NCI-H748 (cell line): ENCODE measurements around the gene TTC9C.
A peak's percentile ranks its signal among the peaks of the same experiment; 100 is the strongest.
"Not testable (repeated sequence)": the region's sequence is repeated elsewhere in the genome, so short reads cannot be mapped to it uniquely, and the experiment has no call there.

Source experiments
- DNase-seq: peaks from one replicate; lab custom pipeline; 2025; ENCODE audit not compliant: unreplicated experiment; lab: John Stamatoyannopoulos, UW

The TTC9C gene

DNA sequence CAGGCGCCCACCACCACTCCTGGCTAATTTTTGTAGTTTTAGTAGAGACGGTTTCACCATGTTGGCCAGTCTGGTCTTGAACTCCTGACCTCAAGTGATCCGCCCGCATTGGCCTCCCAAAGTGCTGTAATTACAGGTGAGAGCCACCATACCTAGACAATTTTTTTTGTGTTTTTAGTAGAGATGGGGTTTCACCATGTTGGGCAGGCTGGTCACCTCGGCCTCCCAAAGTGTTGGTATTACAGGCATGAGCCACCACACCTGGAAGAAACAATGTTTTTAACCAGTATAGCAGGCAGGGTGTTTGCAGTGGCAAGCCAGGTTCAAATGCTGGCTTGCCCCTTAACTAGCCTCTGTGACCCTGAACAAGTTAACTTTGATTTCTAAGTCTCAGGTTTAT, 21.6 kb downstream of the TTC9C start:
- DNase-seq, result not testable (repeated sequence)

DNA sequence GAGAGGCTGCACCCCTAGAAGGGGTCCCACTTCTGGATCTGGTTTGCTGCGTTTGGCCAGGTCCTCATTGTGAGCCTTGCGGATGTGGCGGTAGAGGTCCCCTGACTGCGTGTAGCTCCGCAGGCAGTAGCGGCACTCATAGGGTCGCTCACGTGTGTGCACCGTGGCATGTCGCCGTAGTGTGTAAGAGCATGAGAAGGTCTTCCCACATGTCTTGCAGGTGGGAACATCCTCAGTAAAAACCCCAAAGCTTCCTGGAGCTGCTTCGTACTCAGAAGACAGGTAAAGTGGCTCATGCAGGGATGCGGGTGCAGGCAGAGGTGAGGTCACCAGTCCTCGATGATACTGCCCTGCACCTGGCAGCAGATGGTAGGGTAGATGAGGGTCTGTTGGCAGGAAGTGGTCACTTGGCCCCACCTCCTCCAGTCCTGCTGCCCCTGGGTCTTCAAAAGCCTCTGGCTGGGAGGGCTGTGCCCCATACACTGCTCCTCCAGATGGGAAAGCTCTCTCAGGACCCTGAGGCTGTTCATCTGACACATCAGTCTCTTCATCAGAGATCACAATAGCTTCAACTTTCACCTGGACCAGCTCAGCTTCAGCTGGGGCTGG, 24.0 kb downstream of the TTC9C start:
- DNase-seq, result no peak

DNA sequence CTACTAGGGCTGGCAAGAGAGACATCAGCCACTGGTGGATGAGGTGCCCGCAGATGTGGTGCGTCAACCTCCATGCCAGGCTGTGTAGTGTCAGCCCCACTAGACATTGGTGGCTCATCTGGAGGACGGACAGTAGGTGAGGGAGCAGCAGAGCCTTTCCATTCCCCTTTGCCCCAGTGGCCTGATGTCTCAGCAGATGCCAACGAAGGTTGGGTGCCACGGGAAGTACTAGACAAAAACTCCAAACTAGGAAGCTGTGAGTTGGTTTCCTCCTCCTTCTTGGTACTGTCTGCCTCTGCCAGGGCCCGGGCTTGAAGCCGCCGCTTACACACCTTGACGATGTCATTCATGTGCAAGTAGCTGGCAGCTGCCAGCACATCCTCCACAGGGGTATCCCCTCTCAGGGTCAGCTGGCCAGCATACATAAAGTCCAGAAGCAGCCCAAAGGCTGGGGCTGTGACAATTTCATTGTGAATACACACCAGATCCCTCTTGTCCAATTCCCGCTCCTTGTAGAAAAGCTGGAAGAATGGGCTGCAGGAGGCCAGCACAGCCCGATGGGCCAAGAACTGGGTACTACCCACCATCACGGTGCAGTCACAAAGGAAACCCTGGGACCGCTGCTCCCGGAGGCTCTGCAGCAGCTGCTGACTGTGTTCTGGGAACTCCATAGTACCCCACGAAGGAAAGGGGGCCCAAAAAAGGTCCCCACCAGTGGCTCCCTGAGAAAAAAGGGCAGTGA, 24.9 kb downstream of the TTC9C start:
- DNase-seq, result no peak

DNA sequence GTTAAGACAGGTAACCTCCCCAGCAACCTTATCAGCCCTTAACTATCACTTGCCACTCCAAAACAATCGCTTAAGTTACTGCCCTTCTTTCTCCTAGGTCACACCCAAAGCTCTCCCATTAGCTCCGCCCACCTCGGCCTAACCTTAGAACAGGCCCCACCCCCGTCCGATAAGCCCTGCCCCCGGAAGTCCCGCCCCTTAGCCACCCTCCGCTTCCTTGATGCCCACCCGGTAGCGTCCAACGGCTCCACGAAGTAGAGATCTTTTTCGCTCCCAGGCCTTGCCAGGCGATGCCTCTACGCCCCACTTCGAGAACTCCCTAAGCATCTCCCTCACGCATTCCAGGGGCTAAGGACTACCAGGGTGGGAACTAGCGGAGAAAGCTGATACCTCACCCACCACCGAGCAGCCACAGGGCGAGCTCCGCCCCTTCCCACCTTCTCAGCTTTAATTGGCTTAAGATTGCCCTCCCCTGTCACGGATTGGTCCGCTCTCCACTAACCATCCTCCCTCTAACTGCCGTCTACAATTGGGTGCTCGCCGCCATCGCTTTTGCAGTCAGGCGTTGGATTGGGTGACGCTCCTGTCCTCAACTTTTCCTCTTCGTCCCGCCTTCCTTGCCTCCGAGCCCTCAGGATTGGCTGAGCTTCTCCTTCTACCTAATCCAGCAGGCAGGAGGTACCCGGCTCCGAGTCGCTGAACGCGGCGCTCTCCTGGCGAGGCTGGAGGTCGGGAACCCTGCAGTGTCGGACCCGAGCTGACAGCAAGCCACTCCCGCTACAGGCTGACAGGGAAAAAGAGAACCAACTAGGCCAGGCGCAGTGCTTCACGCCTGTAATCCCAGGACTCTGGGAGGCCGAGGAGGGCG, 25.7 kb downstream of the TTC9C start, which contains the start of gene ZBTB3:
Gene ZBTB3, minus strand, starts transcription at position 425 of the 868 bp plus-strand sequence. CDS start 496 bp downstream, outside the sequence.
- peak; percentile 99 for DNase-seq

DNA sequence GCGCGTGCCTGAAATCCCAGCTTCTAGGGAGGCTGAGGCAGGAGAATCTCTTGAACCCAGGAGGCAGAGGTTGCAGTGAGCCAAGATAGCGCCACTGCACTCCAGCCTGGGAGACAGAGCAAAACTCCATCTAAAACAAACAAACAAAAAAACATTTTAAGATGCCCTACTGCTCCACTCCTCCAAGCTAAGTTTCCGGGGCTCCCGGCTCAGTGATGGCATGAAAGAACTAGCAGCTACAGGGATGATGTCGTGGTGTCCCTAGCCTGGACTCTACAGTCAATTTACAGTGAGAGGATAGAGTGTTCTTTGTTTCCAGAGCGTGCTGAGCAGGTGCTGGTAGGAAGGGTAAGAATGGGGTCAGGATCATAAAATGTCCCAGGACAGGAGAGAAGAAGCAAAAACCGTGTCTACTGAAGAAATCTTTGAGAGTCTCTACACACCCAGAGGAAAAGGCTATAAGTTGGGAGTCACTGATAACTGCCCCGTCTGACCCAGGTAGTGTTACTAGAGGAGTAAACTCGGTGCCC, 26.9 kb downstream of the TTC9C start:
- no peak for DNase-seq

DNA sequence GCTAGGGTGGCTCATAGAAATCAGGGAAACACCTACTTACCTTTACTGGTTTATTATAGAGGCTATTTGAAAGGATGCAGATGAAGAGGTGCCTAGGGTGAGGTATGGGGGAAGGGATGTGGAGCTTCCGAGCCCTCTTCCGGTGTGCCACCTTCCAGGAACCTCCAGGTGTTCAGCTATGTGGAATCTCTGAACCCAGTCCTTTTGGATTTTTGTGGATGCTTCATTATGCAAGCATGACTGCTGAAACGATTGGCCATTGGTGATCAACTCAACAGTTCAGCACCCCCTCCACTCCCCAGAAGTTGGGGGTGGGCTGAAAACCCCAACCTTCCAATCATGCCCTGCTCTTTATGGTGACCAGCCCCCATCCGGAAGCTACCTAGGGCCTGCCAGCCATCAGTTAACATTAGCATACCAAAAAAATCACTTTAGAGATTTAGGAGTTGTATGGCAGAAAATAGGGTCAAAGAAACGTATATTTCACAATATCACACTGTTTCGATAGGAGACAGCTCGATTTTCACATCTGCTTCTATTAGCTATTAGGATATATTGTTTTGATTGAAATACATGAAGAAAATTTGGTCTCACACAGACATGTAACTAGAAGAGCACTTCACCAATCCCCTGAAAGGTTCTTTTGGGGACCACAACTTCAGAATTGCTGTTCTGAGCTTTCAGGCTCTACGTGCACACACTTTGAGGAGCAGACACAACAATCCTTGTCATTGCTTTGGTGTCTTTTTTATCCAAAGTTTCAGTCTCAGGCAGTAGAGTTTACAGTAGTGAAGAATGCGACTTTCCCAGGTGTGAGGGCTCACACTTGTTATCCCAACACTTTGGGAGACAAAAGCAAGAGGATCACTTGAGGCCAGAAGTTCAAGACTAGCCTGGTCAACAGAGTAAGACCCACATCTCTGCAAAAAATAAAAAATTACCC, 29.8 kb downstream of the TTC9C start:
- no peak for DNase-seq

DNA sequence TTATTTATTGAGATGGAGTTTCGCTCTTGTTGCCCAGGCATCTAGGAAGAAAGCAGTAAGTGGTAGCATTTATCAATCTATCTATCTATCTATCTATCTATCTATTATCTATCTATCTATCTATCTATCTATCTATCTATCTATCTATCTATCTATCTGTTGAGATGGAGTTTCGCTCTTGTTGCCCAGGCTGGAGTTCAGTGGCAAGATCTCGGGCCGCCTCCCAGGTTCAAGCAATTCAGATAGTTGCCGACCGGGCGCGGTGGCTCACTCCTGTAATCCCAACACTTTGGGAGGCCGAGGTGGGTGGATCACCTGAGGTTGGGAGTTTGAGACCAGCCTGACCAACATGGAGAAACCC, 32.6 kb downstream of the TTC9C start:
- DNase-seq, result peak; percentile 24

DNA sequence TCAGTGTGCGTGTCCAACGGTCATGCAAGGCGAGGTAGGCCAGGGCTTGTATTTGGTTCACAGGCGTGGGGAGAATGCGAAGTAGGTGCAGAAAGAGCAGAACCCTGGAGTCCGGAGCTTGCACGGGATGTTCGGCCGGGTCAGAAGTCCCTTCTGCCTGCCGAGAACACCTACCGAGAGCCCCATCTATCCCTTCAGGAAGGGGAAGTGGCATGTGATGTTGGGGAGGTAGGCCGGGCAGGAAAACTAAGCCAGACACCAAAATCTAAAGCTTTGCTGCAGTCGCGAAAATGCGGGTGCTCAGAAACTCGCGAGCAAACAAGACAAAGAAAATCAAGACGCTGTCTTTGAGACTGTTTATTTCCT, 42.5 kb downstream of the TTC9C start:
- peak; percentile 73 for DNase-seq

DNA sequence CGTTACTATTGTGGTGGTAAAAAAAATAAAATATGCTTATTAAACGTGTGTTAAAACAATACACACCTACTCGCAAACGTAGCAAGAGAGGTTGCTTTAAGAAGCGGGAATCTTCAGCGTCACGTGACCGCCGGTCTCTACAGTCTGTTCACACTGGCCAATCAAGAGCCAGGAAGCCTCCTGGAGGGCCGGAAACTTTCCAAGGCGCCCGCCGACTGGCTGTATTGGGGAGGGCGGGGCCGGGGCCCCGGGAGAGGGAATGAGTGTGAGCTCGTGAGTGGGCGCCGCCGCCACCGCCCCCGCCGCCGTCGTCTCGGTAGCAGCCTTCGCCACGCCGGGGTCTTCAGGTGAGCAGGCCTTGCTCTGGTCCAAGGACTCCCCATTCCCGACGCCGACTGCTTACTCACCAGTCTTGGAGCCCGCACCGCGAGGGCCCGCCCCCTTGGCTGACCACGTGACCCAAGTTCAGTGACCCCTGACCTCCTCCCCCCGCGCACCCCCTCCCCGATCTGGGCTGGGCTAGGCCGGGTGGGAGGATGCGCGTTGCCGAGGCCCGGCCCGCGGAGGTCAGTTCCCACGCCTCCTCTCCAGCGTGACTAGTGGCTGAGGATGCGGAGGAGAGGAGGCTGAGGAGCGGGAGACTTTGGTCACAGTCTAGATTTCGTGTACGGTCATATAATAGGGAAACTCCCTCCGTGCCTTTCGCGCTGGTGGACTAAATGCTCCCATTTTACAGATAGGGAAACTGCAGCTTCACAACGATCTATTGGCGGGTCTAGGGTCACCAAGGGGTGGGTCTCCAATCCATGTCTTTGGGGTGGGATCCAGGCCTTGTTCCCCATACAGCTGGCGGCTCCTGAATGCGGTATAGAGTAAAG, 43.1 kb downstream of the TTC9C start, which contains the start of gene TAF6L:
Gene TAF6L, plus strand, starts transcription at position 253 of the 878 bp plus-strand sequence. CDS start 4,388 bp downstream, outside the sequence.
- peak; percentile 98 for DNase-seq

DNA sequence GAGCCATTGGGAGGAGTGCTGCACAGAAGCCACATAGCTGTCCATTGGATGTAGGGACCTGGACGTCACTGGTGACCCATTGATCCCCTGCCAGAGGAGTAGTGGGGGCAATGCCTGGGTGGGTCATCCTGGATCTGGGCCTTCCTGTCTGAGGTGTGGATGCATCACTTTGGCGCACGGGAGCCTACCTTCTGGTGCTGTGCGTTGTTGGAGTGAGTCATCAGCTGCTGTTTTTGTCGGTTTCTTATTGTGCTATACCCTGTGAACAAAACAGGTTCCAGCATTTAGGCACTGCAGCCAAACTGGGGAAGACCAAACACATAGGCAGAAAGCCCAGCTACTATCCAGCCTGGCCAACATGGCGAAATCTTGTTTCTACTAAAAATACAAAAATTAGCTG, 46.1 kb downstream of the TTC9C start:
- no peak for DNase-seq

DNA sequence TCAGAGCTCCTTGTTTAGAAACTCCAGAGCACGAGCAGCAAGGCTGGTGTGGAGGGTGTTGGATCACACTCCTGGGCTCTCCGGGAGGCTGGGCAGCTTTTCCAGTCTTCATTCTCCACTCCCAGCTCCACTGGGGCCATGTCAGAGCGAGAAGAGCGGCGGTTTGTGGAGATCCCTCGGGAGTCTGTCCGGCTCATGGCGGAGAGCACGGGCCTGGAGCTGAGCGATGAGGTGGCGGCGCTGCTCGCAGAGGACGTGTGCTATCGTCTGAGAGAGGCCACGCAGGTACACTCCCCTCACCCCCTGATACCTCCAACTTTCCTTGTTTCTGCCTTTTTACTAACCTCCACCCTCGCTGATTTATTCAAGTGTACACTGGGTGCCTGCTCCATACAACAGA, 47.4 kb downstream of the TTC9C start:
- no peak for DNase-seq

DNA sequence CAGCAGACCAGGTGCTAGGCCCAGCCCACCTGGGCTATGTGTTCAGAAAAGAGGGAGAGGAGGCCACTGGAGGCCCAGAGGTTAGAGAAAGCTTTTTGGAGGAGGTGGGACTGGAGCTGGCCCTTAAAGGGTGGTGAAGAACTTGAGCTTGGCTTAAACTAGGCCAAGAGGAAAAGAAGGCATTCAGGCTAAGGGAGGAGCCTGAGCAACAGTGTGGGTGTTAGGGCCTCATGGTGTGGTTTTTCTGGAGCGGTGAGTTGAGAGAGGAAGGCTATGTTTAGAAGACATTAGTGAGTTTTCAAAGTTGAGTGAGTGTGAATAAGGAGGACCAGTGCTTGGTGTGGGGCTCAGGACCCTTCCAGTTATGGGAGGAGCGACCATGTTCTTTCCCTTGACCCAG, 49.1 kb downstream of the TTC9C start:
- no peak for DNase-seq

DNA sequence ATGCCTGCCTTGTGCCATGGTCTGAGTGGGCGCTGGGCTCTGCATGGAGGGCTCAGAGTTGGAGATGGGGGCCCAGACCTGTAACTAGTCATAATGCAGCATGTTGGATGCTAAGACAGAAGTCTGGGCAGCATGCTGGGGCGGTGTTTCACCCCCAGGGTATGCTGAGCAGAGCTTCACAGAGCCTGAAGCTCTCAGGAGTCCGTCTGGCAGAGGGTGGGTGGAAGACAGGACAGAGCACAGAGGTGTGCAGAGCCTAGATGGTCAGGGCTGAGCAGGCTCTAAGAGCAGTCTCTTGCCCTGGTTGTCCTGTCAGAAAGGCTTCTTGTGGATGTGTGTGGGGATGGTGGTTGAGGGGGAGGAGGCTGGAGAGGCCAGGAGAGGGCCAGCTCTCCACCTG, 50.2 kb downstream of the TTC9C start:
- no peak for DNase-seq

DNA sequence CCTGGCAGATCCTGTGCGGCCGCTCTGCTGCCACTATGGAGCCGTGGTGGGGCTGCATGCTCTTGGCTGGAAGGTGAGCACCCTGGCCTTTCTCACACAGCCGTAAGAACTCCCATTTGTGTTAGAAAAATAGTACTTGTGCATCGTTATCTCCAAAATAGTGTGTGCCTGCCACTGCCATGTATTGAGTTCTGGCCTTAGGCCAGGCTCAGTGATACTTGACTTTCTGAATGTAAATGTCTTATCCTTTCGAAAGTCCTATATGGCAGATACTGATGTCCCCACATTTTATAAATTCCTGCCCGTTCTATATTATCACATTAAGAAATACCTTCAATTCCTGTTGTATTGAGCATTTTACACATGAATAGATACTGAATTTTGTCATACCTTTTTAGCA, 54.5 kb downstream of the TTC9C start:
- DNase-seq, result no peak

DNA sequence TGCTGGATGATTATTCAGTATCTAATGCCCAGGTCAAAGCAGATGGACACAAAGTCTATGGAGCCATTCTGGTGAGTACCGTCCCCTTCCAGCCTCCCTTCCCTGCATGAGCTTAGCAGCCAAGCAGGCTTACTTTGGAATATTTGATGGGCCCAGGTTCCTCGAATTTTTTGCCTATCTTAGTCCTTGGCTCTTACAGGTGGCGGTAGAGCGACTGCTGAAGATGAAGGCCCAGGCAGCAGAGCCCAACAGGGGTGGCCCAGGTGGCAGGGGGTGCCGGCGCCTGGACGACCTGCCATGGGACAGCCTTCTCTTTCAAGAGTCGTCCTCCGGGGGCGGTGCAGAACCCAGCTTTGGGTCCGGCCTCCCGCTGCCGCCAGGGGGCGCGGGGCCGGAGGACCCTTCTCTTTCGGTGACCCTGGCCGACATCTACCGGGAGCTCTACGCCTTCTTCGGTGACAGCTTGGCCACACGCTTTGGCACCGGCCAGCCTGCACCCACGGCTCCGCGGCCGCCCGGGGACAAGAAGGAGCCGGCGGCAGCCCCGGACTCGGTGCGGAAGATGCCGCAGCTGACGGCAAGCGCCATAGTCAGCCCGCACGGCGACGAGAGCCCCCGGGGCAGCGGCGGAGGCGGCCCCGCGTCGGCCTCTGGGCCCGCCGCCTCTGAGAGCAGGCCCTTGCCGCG, 58.2 kb downstream of the TTC9C start:
- peak; percentile 87 for DNase-seq

DNA sequence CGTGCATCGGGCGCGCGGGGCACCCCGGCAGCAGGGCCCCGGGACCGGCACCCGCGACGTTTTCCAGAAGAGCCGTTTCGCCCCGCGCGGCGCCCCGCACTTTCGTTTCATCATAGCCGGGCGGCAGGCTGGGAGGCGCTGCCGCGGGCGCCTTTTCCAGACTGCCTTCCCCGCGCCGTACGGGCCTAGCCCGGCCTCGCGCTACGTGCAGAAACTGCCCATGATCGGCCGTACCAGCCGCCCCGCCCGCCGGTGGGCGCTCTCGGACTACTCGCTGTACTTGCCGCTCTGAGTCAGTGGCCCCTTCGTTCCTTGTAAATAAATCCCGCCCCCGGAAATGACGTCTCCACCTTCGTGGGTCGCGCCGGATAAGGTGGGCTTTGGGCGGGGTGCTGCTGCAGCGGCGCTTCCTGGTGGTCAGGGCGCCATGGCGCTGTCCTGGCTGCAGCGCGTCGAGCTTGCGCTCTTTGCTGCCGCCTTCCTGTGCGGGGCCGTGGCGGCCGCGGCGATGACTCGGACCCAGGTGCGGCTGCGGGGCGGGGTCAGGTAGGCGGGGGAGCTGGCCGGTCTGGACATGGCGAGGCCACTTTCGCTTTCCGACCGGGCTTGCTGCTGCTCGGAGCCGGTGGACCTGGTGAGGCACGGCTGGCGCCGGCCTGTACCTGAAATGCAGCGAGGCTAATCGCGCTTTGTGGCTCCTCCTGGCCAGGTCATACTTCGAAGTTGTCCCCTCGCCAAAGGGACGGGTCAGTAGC, 58.9 kb downstream of the TTC9C start, which contains the start of gene TMEM179B:
Gene TMEM179B, plus strand, starts transcription at position 398 of the 755 bp plus-strand sequence. Its CDS starts 30 bp downstream, at position 428.
- peak; percentile 99 for DNase-seq
